ENCODE results near the gene KDM6B.

GRCh38 chr17:7837408-7838088 is 3.5 kb downstream of the KDM6B start:
- TF ChIP-seq CTCF (IDR thresholded peaks at IDR 0.05) (no peak), POLR2A (IDR thresholded peaks at IDR 0.05) (no peak), POLR2AphosphoS5 (IDR thresholded peaks at IDR 0.05) (no peak)
